Measurements from ENCODE around the gene PKD1L1. TPM values are rescaled to one million over a fixed set of nuclear protein-coding genes. Genes with fewer than 3 reads are reported as not detected.

PKD1L1 gene
- total RNA-seq, 1 donor from 2014 or later, result 0.89 TPM

DNA sequence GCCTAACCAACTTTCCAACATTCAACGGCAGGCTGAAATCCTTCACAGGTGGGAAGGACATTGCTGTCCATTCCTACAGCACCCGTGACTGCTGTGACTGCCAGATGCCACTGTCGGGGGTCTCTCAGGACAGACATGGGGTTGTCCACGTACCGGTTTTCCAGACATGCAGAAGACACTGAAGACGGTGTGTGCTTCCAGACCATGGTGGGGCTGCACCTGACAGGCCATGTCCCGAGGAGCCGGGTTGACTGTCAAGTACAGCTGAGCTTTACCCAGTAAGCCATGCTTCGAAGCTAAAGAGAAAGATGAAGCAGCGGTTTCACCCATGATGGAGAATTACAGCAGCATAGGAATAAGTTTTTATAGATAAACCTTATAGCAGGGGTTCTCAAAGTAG is 70.9 kb downstream of the PKD1L1 start:
- H3K36me3 Mint-ChIP-seq (ENCODE audit: insufficient read depth), result no peaks in the 10 kb centered on the region
- peaks cover 9% of the 10 kb centered on the region for H3K27me3 Mint-ChIP-seq
- no peak overlapping the region for H3K27ac Mint-ChIP-seq
- H3K4me3 Mint-ChIP-seq (ENCODE audit: low read depth), result no peak overlapping the region
- H3K4me1 Mint-ChIP-seq (ENCODE audit: low read depth), result no peaks in the 10 kb centered on the region
- no peak for DNase-seq (ENCODE audit: low spot score, unreplicated experiment)
- no peaks in the 10 kb centered on the region for H3K9me3 Mint-ChIP-seq (ENCODE audit: low read depth)
- TF ChIP-seq, protein P1, sequence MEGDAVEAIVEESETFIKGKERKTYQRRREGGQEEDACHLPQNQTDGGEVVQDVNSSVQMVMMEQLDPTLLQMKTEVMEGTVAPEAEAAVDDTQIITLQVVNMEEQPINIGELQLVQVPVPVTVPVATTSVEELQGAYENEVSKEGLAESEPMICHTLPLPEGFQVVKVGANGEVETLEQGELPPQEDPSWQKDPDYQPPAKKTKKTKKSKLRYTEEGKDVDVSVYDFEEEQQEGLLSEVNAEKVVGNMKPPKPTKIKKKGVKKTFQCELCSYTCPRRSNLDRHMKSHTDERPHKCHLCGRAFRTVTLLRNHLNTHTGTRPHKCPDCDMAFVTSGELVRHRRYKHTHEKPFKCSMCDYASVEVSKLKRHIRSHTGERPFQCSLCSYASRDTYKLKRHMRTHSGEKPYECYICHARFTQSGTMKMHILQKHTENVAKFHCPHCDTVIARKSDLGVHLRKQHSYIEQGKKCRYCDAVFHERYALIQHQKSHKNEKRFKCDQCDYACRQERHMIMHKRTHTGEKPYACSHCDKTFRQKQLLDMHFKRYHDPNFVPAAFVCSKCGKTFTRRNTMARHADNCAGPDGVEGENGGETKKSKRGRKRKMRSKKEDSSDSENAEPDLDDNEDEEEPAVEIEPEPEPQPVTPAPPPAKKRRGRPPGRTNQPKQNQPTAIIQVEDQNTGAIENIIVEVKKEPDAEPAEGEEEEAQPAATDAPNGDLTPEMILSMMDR (IDR thresholded peaks at IDR 0.05; ENCODE audit: unreplicated experiment), result no peak

DNA sequence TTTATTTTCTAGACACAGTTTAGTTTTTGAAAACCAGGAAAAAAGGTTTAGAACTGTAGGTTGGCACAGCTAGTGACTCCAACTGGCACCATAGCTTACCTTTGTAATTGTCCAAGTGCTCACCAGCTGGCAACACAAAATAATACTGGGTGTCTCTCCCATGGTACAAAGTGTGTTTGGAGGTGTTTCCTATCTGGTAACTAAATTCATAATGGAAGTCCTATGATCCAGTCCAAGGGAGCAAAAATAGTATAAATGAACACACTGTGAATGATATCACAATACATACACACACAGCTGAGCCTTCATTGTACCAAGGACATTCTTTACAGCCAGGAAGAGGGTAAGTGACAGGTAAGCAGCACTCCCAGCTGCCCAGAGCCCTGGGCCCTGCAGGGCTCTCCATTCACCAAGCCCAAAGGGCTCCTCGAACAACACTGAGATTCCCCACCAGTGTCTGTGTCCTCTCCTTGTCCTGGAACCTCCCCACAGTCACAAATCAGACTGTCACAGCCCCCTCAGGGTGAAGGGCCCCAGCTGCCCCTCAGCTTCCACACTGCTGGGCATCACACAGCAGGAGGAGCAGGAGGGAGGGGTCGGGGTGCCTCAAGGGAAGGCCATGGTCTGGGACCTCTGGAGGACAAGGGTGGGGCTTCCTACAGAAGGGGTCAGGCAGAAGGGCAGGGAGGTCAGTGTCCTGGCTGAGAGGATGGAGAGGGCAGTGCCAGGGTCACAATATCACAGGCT is 72.1 kb downstream of the PKD1L1 start:
- DNase-seq (ENCODE audit: low spot score, unreplicated experiment), result no peak
- H3K36me3 Mint-ChIP-seq (ENCODE audit: insufficient read depth), result no peaks in the 10 kb centered on the region
- TF ChIP-seq, protein P1 (IDR thresholded peaks at IDR 0.05; ENCODE audit: unreplicated experiment), result no peak
- H3K4me1 Mint-ChIP-seq (ENCODE audit: low read depth), result no peaks in the 10 kb centered on the region
- H3K27me3 Mint-ChIP-seq, result peaks cover 5% of the 10 kb centered on the region
- H3K9me3 Mint-ChIP-seq (ENCODE audit: low read depth), result no peaks in the 10 kb centered on the region
- H3K27ac Mint-ChIP-seq, result no peak overlapping the region
- H3K4me3 Mint-ChIP-seq (ENCODE audit: low read depth), result no peak overlapping the region

DNA sequence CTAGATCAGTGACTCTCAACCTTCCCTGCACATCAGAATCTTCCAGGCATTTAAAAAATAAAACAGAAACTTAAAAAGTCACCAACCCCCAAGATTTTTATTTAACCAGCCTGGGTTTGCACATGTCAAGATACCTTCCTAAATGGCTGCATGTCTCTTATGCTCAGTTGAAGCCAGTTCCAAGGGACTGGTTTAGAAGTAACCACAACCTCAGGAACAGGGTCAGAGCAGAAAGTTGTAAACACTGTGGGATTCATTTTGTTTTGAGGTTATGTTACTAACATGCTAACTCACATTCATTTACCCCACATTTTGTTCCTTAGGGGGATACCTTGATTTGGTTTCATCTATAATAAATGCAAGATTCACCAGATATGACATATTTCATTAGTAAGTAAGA is 72.9 kb downstream of the PKD1L1 start:
- peaks cover 3% of the 10 kb centered on the region for H3K27me3 Mint-ChIP-seq
- TF ChIP-seq, protein P1 (IDR thresholded peaks at IDR 0.05; ENCODE audit: unreplicated experiment), result no peak
- no peaks in the 10 kb centered on the region for H3K4me1 Mint-ChIP-seq (ENCODE audit: low read depth)
- no peak for DNase-seq (ENCODE audit: low spot score, unreplicated experiment)
- no peaks in the 10 kb centered on the region for H3K36me3 Mint-ChIP-seq (ENCODE audit: insufficient read depth)
- no peak overlapping the region for H3K4me3 Mint-ChIP-seq (ENCODE audit: low read depth)
- no peaks in the 10 kb centered on the region for H3K9me3 Mint-ChIP-seq (ENCODE audit: low read depth)
- H3K27ac Mint-ChIP-seq, result no peak overlapping the region

DNA sequence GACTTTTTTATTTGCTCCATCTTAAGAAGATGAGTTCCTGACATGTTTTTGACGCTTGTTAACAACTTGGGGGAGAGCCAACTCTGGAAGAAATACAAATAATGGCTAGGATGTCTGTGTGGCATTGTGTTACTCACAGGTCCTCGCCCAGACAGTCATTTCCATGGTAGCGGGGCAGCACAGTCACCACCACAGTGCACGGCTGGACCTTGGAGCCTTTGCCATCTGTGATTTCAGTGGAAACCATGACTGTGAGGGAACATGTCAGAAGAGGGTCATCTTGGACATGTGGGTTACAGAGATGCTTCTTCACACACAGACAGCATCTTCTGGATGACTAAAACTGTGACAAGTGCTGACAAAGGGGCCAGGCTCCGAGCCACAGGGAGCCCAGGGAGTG is 74.5 kb downstream of the PKD1L1 start:
- peaks cover 3% of the 10 kb centered on the region for H3K27me3 Mint-ChIP-seq
- H3K9me3 Mint-ChIP-seq (ENCODE audit: low read depth), result no peaks in the 10 kb centered on the region
- no peak for DNase-seq (ENCODE audit: low spot score, unreplicated experiment)
- no peaks in the 10 kb centered on the region for H3K4me1 Mint-ChIP-seq (ENCODE audit: low read depth)
- TF ChIP-seq, protein P1 (IDR thresholded peaks at IDR 0.05; ENCODE audit: unreplicated experiment), result no peak
- no peak overlapping the region for H3K27ac Mint-ChIP-seq
- no peaks in the 10 kb centered on the region for H3K36me3 Mint-ChIP-seq (ENCODE audit: insufficient read depth)
- no peak overlapping the region for H3K4me3 Mint-ChIP-seq (ENCODE audit: low read depth)

DNA sequence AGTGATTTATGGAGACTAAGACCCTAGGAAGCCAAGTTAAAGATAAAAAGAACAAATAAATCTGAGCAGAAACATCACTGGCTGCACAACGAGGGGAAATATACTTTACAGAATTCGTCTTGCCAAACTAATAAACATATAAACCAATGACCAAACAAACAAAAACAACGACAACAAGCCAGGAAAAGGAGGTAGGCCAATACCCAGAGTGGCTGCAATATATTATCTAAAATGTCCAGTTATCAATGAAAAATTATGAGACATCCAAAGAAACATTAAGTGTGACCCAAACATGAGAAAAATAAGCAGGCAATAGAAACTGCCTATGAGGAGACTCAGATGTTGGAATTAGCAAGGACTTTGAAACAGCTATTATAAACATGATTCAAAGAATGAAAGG is 81.0 kb downstream of the PKD1L1 start:
- Mint-ChIP-seq H3K36me3 (ENCODE audit: insufficient read depth) (no peaks in the 10 kb centered on the region), H3K27me3 (no peaks in the 10 kb centered on the region), H3K9me3 (ENCODE audit: low read depth) (no peaks in the 10 kb centered on the region), H3K27ac (no peak overlapping the region), H3K4me1 (ENCODE audit: low read depth) (peaks cover 2% of the 10 kb centered on the region), H3K4me3 (ENCODE audit: low read depth) (no peak overlapping the region)
- no peak for DNase-seq (ENCODE audit: low spot score, unreplicated experiment)
- TF ChIP-seq, protein P1 (IDR thresholded peaks at IDR 0.05; ENCODE audit: unreplicated experiment), result no peak

Data from progenitor cell of endocrine pancreas (in vitro differentiated cells).